NCI-H2171 (cell line): ENCODE results near the gene UGT1A6.
"Not testable (repeated sequence)": the region's sequence is repeated elsewhere in the genome, so short reads cannot be mapped to it uniquely, and the experiment has no call there.

ENCODE experiments used
- DNase-seq: peaks from one replicate; lab custom pipeline; 2025; lab: John Stamatoyannopoulos, UW

Gene UGT1A6

DNA sequence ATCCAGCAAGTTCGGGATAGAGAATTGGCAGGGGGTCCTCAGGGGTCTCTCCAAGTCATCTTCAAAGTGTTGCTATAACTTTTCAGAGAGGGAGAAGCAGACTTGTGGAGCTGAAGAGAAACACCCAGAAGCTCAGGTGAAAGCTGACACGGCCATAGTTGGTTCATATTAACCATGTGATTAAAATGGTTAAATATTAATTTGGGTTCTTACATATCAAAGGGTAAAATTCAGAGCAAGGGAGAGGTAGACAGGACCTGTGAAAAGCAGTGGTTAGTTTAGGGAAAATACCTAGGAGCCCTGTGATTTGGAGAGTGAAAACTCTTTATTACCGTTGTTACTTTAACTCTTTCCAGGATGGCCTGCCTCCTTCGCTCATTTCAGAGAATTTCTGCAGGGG lies at the start of gene UGT1A6:
Gene UGT1A6 (plus strand): TSS at position 243 of the 400 bp plus-strand sequence. CDS start 115 bp downstream, at position 358.
- DNase-seq = no peak

GRCh38 chr2:233643128-233643527 lies 49.6 kb upstream of the UGT1A6 start:
- no peak for DNase-seq

GRCh38 chr2:233646033-233646432 lies 46.7 kb upstream of the UGT1A6 start:
- DNase-seq = not testable (repeated sequence)

- no peak for DNase-seq
These were observed 41.7 kb upstream of the UGT1A6 start for GRCh38 chr2:233650981-233651380.

DNA sequence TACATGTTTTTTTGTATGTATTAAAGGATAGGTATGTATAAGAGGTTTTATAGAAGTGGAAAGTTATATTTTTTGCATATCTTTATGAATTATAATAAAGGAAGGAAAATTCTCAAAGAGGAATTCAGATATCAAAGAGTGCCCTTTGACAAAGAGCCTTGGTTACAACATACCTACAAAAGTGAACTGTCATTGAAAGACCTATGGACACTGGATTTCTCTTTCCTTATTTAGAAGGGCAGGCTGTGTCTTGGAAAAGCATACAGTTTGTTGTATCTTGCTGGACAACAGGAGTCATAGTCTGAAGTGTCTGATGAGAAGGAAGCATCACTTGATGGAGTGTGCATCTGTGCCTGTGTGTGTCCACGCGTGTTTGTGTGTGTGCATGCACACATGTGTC lies 41.3 kb upstream of the UGT1A6 start:
- DNase-seq = no peak

GRCh38 chr2:233654501-233654900 lies 38.2 kb upstream of the UGT1A6 start:
- no peak for DNase-seq

DNA sequence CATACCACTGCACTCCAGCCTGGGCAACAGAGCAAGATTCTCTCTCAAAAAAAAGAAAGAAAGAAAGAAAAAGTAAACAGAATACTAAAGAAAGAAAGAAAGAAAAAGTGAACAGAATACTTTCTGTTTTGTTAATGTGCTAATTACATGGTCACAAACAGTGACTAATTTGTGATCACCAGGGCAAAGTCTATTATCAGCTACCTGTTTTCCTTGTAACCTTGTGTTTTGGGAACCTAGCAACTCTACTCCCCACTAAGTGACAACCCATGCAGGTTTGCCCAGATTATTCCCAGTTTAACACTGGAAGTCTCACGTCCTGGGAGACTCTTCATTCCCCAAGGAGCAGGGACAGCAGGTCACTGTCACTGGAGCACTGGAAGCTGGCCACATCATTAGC lies 37.6 kb upstream of the UGT1A6 start:
- DNase-seq = no peak

DNA sequence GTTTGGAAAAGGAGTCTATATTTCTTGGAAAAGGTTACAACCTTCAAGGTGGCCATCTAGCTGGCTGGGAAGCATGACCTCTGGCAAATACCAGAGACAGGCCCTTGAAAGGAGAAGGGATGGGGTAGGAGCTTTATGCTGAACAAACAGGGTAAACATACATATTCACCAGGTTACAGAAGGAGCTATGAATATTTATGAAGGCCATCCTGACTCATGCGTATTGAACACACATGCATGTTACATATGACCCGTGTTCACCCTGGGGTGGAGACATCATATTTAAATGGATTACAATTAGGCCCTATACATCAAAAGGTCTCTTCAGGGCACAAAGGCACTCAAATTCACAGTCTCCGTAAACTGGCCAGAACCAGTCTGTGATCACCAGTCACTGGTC lies 36.7 kb upstream of the UGT1A6 start:
- not testable (repeated sequence) for DNase-seq

GRCh38 chr2:233656443-233656842 lies 36.2 kb upstream of the UGT1A6 start:
- DNase-seq = no peak

- DNase-seq = no peak
These were observed 34.1 kb upstream of the UGT1A6 start for GRCh38 chr2:233658610-233659009.

GRCh38 chr2:233663911-233664310 lies 28.8 kb upstream of the UGT1A6 start:
- no peak for DNase-seq

DNA sequence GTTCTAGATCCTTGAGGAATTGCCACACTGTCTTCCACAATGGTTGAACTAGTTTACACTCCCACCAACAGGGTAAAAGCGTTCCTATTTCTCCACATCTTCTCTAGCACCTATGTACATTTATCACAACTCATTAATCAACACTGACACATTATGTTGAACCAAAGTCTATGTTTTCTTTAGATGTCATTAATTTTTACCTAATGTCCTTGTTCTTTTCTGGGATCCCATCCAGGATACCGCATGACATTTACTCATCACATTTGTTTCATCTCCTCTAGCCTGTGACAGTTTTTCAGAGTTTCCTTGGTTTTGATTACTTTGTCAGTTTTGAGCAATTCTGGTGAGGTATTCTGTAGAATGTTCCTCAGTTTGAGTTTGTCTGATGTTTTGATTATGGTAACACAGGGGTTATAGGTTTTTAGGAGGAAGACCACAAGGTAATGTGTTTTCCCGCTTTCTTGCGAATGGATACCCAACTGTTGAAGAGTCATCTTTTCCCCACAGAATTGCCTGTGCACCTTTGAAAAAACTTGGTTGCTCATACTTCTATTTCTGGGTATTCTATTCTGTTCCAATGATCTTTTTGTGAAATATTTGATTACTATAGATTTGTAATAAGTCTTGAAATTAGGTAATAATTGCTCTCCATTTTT lies 24.0 kb upstream of the UGT1A6 start:
- no peak for DNase-seq

DNA sequence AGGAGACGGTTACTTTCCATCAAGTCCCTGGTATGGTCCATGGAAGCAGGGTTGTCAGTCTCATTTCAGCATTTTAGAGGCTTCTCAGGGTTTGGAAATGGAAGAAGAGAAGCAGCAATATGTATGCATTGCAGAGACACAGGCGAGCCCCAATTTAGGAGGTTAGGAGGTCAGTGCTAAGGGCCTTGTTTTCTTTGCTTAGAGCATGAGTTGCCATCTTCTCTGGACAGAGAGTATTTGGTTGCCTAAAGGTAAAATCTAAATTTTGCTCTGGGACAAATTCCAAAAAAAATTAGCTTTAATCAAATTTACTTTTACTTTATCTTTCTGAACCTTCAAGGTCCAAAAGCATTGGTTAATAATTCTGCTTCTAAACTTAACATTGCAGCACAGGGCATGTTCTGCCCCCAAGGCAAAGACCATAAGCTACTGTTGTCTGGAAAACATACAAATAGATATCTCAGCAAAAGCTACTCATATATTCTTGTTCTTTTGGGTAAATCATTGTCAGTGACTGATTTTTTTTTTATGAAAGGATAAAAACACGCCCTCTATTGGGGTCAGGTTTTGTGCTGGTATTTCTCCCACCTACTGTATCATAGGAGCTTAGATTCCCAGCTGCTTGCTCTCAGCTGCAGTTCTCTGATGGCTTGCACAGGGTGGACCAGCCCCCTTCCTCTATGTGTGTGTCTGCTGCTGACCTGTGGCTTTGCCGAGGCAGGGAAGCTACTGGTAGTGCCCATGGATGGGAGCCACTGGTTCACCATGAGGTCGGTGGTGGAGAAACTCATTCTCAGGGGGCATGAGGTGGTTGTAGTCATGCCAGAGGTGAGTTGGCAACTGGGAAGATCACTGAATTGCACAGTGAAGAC lies 21.2 kb upstream of the UGT1A6 start, which contains the start of gene UGT1A9:
Gene UGT1A9 (plus strand): TSS at position 609 of the 872 bp plus-strand sequence. CDS start 37 bp downstream, at position 646.
- no peak for DNase-seq

DNA sequence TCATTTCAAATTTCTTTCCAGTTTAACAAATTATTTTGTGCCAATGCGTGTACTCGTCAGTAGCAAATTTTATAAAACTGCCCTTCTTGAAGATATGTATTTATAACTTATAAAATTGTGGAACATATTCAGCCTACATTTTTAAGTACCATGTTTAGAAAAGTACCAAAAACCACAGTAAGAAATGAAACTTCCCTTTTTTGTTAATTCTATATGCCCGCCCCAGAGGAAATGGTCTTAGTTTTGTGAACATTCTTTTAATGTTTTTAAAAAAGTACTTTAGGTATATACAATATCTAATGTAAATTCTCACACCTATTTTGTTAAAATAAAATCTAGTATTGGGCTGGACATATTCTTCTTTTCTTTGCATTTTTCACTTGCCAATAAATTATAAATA lies 19.8 kb upstream of the UGT1A6 start:
- no peak for DNase-seq

DNA sequence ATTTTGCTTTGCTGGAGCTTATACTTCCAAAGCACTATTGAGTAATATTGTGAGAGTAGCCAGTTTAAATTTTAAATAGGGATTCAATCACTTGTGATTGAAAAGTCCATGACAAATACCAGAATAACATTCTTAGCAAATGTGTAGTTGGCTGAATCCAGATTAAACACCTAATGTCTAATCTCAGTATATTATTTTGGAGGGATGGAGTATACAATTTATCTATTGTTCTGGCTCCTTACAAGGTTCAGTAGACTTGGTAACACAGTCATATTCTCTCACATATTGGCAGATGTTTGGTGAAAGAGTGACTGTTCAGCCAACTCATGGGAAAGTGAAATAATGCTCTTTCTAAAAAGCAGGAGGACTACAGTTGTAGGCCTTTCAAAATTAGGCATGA lies 18.8 kb upstream of the UGT1A6 start:
- DNase-seq = no peak

GRCh38 chr2:233674314-233674713 lies 18.4 kb upstream of the UGT1A6 start:
- no peak for DNase-seq

DNA sequence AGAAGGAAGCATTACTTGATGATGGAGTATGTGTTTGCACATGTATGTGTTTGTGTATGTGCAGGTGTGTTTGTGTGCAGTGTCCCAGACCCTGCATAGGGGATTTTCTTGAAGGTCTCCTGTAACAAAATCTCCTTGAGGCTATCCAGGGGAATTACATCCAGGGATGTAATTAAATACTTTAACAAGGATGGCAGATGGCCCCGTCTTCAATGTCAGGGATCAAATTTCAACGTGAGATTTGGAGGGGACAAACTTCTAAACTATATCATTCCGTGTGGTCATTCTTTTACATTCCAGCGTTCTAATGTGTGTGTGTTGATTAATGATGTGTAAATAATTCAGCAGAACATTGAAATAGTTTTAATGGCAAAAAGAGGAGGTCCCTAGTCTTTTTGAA lies 17.7 kb upstream of the UGT1A6 start:
- peak; percentile 31 for DNase-seq

DNA sequence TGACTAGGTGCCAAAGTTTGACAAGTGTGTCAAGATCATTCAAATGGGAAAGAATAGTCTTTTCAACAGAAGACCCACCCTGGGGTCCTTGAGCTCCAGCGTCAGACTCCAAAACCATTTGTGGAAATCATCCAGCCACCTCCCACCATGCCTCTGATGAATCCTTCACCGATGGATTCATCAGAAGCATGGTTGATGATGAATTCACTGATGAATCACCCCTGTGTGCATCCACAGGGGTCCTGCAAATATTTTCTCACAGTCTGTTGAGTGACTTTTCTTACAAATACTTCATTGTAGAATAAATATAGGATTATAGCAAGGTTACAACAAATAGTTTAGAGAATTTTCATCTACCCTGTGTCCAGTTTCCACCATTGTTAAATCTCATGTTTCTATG lies 16.6 kb upstream of the UGT1A6 start:
- no peak for DNase-seq

GRCh38 chr2:233679196-233679595 lies 13.5 kb upstream of the UGT1A6 start:
- no peak for DNase-seq

DNA sequence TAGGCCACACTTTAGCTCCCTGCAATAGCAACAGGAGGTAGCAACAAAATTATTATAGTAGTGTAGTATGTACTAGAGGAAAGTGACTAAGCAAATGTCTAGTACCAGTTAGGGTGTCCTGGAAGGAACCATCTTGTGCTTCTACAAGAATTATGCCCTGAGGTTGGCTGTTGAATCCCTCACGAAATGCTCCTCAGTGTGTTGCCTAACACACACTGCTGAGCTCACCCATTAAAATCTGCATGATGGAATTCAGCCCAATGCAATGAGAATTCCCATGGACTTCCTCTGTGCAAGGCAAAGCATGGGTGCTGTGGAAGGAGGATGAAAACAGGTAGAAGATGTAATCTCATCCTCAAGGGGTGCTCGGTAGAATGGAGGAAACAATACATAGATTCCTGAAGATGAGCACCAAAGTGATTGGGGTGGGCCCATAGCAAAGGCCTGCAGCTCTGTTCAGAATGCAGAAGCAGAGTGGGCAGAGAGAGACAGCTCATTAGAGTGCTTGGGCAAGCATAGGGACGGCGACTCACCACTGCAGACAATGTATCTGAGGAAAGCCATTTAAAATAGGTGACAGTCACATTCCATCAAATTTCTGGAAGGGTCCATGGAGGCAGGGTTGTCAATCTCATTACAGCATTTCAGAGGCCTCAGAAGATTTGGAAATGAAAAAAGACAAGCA lies 12.2 kb upstream of the UGT1A6 start:
- DNase-seq = no peak

DNA sequence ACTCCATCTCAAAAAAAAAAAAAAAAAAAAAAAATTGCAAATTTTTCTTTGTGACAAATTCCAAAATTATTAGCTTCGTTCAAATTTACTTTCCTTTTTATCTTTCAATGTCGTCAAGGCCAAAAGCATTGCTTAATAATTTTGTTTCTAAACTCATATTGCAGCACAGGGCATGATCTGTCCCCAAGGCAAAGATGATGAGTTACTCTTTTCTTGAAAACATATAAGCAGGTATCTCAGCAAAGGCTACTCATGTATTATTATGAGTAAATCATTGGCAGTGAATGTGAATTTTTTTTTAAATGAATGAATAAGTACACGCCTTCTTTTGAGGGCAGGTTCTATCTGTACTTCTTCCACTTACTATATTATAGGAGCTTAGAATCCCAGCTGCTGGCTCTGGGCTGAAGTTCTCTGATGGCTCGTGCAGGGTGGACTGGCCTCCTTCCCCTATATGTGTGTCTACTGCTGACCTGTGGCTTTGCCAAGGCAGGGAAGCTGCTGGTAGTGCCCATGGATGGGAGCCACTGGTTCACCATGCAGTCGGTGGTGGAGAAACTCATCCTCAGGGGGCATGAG lies 11.1 kb upstream of the UGT1A6 start, which contains the start of gene UGT1A7:
Gene UGT1A7 (plus strand): TSS at position 381 of the 579 bp plus-strand sequence. CDS start 37 bp downstream, at position 418.
- DNase-seq = no peak

- DNase-seq = no peak
These were observed 8.1 kb upstream of the UGT1A6 start for GRCh38 chr2:233684640-233685039.
